Left ventricle myocardium superior (tissue), 1 donor: ENCODE results near the gene OVCH2. TPM values are rescaled to one million over a fixed set of nuclear protein-coding genes. Genes with fewer than 3 reads are reported as not detected.
"Not testable (repeated sequence)": the region's sequence is repeated elsewhere in the genome, so short reads cannot be mapped to it uniquely, and the experiment has no call there.

Experiments
- ATAC-seq: fragments of 200-7000 bp; cut with Tn5 transposase; one replicate; pipeline ENCODE4 v1.9.1; 2020; ENCODE audit warnings: mild to moderate bottlenecking, moderate library complexity
- DNase-seq: peaks from one replicate; pipeline ENCODE4 v3.0.0-alpha.2; 2020
- intact Hi-C: fragments of 100-400 bp; cut with micrococcal nuclease; formaldehyde crosslinking; loops from one replicate; pipeline ENCODE4 v1.11.0; 2022
- total RNA-seq: library from RNA; stranded (reverse); fragmentation: NEBNext Ultra II Directional; extraction: Animal tissue kit (Norgen Biotek cat#: 25700); gene quantifications from one replicate; pipeline ENCODE4 v1.2.1, GENCODE V29; 2021
- donor health status: DM: no; HTN: yes; CAD: no; lungs with severe emphysema.

Gene OVCH2
- total RNA-seq, 1 donor from 2014 or later: not detected

DNA sequence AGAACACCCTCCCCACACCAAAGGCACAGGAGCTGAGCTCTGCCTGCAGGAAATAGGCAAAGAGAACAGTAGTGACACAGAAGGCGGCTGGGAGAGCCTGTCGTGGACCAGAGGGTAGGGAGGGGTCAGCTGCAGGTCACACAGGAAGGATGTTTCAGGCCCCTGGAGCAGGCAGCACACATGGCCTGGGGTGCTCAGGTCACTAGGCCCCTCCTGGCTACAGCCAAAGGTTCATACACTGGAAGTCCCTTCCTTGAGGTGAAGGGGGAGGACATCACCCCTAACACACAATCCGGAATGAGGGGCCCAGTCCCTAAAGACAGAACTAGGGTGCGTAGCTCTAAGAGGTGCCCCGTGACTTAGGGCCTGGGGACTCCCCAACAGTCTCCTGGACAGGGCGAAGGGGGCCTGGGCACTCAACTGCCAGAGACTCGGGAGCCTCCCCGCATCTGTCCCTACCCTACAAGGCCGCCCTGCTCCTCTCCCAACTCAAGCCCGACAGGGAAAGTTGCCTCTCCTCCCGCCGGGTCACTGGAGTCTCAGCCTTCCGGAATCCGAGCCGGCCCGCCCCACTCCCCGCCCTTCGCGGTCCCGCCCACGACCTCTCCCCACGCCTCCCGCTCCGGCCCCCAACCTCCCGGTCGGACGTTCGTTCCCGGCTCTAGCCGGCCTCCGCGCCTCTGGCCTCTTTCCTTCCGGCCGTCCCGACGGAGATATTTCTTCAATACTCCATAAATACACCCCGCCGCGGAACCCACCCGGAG lies 33.1 kb downstream of the OVCH2 start, which contains the start of gene CYB5R2:
TSS of gene CYB5R2 (minus strand) at position 541 of the 764 bp plus-strand sequence. CDS start 675 bp downstream, outside the sequence.
- intact Hi-C loops: no loop called here
- peak; percentile 95 for ATAC-seq
- peak; percentile 78 for DNase-seq

DNA sequence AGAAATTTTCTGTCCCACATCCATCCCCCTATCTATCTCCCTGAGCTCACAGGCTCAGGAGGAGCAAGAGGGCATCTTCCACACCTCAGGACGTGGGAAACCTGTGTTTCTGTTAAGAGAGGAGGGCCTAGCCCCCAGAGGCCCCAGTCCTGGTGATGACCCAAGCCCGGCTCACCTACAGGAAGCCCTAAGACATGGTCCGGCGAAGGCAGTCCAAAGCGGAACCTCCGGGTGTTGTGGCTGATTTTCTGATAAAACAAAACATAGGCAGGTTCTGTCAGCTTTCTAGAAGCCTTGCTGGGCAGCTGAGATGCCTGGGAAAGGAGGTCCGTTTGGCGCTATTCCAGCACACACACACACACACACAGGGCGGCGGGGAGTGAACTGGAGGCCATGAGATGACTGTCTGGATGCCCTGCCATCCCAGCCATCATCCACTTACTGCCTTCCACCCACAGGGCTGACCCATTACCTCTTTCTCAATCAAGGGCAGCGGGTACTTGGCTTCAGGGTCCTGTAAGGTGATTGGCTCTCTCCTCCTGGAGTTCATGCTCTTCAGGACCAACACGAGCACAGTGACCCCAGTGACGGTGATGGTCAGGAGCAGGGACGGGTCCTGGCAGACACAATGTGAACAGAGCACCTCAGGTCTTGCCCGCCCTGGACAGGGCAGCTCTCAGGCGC lies 33.9 kb downstream of the OVCH2 start:
- ATAC-seq (no peak), DNase-seq (no peak)
- intact Hi-C loops: no loop called here

DNA sequence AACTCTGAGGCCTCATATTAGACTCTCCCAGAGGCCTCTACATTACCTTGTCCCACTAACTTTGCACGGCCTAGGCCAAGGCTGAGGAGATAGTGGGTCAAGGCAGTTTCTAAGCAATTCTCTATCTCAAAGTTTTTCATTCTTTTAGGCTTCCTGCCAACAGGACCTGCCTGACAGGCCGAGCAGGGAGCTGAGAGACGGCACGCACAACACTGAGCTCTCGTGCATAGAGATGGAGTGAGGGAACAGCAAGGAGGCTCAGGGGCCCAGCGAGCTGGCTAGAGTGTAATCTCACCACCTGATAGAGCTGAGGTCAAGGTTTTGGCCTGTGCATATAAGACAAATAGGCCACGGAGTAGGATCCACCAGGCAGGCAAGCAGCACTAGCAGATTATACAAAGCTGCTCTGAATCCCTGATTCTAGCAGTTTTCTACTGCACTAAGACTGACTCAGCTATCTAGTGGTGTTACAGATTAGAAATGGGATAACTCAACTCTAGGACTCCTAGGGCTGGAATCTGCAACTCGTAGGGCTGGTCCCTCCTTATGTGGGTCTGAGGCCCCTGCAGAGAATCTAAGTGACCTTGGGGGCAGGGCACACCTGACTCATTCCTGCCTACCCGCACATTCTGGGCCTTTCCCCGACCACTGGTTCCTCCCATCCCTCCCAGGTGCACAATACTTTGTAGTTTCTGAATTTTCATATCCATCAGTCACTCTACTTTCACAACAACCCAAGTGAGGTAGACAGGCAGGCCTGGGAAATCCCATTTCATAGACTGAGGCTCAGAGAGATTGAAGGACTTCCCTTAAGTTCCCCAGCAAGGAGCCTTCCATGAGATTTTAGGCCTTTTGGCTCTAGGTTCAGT lies 34.7 kb downstream of the OVCH2 start:
- ATAC-seq (no peak), DNase-seq (no peak)
- intact Hi-C loops: no loop called here

DNA sequence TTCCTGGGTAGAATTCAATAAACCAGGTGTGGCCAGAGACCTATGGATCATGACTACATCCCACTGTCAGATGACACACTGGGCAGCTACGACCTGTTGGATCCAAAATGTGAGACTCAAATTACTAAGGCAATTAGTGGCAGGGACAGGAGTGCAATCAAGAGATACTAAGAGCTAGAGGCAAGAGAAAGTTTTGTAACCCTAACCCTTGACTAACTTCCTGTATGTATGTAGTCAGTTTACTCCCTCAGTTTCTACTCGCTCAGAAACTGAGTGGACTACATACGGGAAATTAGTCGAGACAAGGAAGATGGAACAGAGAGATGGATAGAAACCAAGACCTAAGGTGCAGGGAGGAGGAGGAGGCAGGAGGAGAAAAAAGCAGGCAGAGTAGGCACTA lies 35.6 kb downstream of the OVCH2 start:
- intact Hi-C loops: no loop called here
- ATAC-seq (no peak), DNase-seq (no peak)

DNA sequence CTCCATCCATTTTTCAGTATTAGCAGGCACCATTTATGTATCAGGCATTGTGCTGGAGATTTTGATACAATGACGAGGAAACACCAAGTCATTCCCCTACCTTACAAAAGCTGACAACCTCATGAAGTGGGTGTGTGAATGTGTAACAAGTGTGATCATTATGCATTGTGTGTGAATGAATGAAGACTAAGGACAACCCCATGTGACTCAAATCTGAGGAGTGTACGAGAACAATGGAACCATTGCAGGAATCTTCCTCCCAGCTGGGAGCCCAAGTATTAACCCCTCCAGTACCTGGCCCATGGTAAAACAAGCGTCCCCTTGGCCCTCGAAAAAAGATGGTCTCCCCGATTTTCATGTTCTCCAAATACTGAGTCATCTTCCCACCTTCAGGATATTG lies 37.4 kb downstream of the OVCH2 start:
- intact Hi-C loops: loop anchor here (5.0 kb wide), 1 partner anchor 97 kb away; no protein-coding TSS in a partner anchor
- ATAC-seq (no peak), DNase-seq (no peak)

DNA sequence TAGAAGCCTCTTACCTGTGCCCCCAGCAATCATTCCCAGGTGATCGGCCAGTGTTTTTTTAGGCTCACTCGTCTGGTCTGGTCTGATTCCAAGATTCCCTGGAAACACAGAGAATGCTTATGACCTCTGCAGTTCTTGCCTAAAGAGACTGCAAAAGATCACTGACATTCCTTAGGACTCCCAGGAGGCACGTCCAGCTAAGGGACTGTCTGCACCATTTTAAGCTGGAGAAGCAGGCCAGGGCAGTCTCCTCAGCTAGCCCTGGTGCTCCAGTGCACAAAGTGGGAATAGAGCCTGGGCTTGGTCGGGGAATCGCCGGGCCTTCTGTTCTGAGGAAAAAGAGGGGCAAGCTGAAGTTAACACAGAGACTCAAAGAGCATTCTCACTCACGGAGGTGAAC lies 37.8 kb downstream of the OVCH2 start:
- ATAC-seq (no peak), DNase-seq (no peak)
- intact Hi-C loops: loop anchor here (5.0 kb wide), 1 partner anchor 96 kb away; no protein-coding TSS in a partner anchor

DNA sequence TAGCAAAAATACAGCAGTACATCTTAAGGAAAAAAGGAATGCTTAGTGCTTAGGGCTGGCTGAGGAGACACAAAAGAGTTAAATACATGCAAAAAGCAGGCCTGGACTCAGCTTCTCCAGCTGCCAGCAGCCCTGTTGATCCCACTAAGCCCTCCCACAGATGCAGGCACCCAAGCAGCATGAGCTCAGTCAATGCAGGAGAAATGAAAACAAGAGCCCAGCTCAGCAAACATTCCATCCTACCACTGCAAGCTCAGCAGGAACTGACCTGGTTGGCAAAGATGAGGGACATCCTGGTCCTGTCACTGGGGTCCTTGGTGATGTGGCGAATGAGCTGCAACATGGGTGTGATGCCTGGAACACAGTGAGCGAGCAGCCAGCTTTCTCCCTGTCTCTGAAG lies 38.8 kb downstream of the OVCH2 start:
- no peak for ATAC-seq
- DNase-seq: no peak
- intact Hi-C loops: loop anchor here (5.0 kb wide), 1 partner anchor 95 kb away; no protein-coding TSS in a partner anchor

DNA sequence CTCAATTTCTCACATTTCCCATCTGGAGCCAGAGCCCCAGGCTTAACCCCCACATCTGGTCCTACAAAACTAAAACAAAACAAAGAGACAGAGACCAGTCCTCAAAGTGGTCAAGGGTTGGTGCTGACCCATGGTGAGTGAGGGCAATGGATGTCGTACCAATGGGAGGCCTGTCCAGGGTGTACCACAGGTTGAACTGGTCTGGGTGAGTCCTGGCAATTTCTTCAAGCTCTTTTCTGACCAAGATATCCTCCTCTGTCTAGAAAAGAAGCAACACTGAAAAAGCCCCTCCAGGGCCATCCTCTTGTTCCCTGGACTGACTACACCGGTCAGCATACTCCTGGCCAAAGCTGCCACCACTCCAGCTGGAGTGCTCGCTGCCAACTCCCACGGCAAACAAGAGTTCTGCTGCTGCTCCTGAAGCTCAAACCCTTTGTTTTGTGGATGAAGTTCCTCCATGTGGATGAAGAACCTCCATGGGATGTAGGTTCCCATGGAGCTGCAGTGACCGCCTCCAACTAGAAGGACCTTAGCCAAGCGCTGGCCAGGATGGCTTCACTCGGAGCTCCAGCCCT lies 39.9 kb downstream of the OVCH2 start:
- ATAC-seq (no peak), DNase-seq (no peak)
- intact Hi-C loops: loop anchor here (5.0 kb wide), 1 partner anchor 94 kb away; no protein-coding TSS in a partner anchor

DNA sequence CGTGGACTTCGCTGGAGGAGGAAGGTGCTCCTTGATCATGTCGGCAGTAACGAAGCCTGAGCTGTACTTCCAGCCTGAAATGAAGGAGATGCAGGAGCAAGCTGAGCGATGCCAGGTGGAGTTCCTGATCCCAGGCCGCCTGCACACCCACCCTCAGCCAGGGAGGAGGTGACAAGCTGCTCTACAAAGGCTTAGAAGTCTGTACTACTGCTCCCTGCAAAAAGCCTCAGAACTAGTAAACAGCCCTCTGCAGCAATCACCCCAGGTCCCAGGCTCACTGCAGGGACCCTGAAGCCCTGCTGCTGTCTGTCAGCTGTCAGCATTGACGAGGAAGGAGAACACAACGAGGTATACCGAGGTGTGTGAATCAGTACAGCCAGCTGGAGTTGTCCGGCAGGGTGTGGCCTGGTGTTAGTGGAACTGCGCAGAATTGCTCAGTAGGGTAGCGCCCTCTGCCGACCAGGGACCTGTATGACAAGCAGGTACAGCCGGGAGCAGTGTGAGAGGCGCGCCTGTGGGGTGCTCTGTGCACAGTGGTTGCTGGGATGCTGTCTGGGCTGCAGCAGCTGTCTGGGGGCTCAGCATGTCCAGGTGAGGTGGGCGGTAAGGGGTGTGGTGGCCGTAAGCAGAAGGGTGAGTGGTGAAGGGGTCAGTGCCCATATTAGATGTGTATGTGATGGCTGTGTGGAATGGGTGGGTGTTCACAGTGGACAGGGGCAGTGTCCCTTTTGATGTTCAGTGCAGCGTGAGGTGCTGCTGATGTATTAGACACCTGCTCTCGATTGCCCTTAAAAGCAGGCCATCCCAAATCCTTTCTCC lies 40.6 kb downstream of the OVCH2 start:
- peak; percentile 80 for DNase-seq
- intact Hi-C loops: loop anchor here (5.0 kb wide), 1 partner anchor 93 kb away; no protein-coding TSS in a partner anchor

DNA sequence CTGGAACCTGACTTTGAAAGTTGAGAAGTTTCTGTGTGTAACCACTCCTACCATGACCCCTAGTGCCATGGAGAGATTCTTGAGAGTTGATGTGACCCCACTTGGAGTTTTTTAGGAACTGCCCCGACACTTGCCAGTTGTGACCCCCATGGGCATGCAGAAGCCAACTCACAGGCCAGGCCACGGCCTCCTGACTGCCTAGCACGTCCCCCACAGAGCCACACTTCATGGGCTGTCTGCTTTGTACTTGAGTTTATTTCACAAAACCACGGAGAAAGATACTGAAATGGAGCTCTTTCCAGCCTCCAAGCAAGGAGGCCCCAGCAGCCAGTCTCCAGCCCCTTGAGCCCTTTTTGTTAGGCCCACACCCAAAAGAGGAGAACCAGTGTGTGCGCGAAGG lies 41.4 kb downstream of the OVCH2 start:
- DNase-seq: no peak
- no peak for ATAC-seq
- intact Hi-C loops: loop anchor here (5.0 kb wide), 1 partner anchor 93 kb away; no protein-coding TSS in a partner anchor

More for the DNA sequence above, 40.6 kb downstream of the OVCH2 start:
- peak; percentile 94 for ATAC-seq

DNA sequence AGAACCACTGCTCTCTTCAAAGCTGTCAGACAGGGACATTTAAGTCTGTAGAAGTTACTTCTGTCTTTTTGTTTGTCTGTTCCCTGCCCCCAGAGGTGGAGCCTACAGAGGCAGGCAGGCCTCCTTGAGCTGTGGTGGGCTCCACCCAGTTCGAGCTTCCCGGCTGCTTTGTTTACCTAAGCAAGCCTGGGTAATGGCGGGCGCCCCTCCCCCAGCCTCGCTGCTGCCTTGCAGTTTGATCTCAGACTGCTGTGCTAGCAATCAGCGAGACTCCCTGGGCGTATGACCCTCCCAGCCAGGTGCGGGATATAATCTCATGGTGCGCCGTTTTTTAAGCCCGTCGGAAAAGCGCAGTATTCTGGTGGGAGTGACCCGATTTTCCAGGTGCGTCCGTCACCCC lies 42.7 kb downstream of the OVCH2 start:
- DNase-seq, ATAC-seq, intact Hi-C loops: not testable (repeated sequence)

DNA sequence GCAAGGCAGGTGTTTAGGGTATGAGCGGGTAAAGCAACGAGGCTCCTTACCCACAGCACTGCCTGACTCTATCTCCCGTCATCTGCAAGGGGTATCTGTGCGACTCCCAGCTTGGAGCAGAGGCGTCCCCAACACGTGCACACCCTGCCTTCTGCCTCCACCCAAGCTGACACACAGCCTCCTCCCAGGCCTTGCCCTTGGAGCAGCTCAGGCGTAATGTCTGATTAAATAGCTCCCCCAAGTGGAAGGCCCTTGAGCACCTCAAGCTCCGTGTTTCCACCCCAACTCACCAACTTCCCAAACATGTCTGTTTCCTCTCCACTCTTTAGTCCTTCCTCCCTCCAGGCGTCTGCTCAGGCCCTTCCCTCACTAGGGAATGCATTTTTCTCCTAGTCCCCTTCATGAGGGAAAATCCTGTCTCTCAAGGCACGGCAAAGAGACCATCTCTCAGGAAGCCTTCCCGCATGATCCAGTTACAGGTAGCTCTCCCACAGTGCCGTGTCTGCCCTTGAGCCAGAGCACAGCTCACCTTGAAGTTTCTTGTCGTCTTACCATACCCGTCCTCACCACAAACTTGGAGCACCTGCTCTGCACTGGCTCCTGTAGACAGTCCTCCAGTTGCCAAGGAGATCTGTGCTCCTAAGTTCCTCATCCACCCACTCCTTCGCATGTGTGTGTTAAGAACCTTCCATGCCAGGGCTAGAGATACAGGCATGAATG lies 48.8 kb downstream of the OVCH2 start:
- DNase-seq (peak; percentile 64), ATAC-seq (peak; percentile 91)
- intact Hi-C loops: loop anchor here (5.0 kb wide), 1 partner anchor 90 kb away; no protein-coding TSS in a partner anchor

DNA sequence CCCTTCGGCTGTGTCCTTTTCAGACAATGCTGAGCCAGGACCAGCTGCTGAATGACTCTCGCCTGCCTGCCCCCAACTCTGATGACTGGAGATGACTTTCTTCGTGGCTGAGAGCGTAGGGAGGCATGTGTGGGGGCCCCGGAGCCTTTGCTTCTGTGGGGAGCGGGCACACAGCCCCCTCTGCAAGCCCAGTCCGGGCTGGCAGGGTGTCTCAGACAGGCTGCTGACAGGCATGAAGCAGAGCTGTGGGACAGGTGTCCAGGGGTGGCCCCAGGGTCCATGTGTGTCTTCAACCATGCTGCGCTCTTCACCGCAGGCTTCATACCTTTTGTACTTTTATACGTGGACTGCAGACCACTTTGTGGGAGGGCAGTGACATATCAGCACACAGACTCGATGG lies 49.6 kb downstream of the OVCH2 start:
- DNase-seq (no peak), ATAC-seq (peak; percentile 26)
- intact Hi-C loops: loop anchor here (5.0 kb wide), 1 partner anchor 89 kb away; no protein-coding TSS in a partner anchor

DNA sequence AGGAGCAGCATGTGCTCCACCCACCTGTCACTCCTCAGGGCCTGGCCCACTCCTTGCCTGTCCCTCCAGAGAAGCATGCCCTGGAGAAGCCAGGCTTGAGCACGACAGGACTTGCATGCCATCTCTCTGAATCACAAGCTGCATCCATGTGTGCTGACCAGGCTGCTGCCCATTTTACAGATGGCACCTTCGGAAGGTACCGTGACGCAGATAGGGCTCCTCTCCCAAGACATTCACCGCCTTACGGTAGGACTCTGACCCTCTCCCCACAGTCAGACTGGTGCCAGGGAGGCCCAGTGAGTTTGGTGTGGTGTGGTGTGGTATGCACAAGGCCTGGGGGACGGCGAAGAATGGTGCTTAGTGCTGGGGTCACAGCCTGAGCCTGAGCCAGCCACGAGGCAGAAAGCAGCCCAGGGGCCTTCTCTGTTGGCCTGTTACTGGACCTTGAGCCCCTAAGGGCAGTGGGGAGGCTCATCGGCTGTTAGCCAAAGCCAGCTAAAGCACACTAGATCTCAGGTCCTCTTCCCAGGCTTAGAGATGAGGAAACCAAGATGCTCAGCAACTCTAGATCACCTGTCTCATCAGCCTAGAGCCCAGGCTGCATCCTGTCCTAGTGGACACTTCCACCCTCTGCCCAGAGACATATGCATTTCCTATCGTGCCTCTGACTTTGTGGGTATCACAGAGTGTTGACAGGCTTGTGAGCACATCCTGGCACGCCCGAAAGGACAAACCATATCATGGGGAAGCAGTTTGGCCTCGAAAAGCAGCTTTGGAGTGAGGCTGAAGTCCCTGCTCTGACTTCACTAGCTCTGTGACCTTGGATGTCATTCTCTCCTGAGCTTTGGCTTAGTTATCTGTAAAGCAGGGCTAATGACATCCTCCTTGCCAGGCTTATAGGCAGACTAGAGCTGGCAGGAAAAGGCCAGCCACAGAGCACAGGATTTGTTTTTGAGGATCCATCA lies 50.7 kb downstream of the OVCH2 start:
- ATAC-seq (peak; percentile 84), DNase-seq (peak; percentile 51)
- intact Hi-C loops: loop anchor here (5.0 kb wide), 1 partner anchor 88 kb away; no protein-coding TSS in a partner anchor

DNA sequence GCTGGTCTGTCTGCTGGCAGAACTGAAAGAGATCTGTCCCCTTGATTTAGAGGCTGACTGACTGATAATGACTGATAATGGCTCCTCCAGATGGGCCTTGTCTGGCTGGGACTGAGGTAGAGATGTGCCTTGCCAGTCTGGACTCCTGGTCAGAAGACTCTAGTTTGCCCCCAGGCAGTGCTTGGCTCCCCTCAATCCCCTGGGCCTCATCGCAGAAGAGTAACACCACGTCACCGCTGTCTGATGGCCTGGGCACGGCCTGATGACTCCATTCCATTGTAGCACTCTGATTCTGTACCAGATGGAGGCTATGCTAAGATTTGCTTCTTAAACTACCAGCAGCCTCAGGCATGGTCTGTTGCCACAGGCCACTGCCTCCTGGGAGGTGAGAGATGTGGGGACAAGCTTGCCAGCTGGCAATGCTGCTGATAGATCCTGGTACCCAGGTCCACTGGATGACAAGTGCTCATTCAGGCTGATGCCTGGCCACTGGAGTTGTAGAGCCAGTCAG lies 52.0 kb downstream of the OVCH2 start:
- intact Hi-C loops: no loop called here
- no peak for ATAC-seq
- DNase-seq: no peak

DNA sequence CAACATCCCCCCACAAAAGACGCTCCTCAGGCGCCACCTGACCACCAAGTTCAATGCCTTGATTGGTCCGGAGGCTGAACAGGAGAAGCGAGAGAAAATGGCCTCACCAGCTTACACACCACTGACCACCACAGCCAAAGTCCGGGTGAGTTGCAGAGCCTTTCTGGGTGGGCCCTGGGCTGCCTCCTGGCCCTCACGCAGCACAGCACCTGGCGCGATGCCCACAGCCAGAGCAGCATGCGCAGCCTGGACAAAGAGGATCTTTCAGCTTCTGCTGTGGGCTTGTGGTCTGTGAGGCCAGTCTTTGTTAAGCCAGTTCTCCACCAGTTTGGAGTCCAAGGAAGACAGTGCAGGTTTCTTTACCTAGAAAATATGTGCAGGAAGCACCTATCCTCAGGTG lies 54.6 kb downstream of the OVCH2 start:
- no peak for ATAC-seq
- intact Hi-C loops: no loop called here
- DNase-seq: peak; percentile 49
